ENCODE results near the gene FAM83F. TPM values are rescaled to one million over a fixed set of nuclear protein-coding genes. Genes with fewer than 3 reads are reported as not detected.
A peak's percentile ranks its signal among the peaks of the same experiment; 100 is the strongest.

The FAM83F gene
- total and polyA plus RNA-seq, 2 donors (not counting 1 experiment from before 2014, with no cell fraction given): not detected

GRCh38 chr22:40001106-40001505, 6.4 kb downstream of the FAM83F start:
- TF ChIP-seq EZH2 (IDR thresholded peaks at IDR 0.05; ENCODE audit: low read length, missing control alignments) (no peak), CTCF (conservative IDR thresholded peaks at IDR 0.05 in 1 of 2, IDR thresholded peaks at IDR 0.05 in 1 of 2; ENCODE audit: low read depth in 1 of 2, low read length in 2 of 2) (no peak)
- no peak for DNase-seq (ENCODE audit: low read depth in 2 of 2)
- H3K4me2 ChIP-seq (ENCODE audit: extremely low read depth, insufficient read depth, low read length): no peak overlapping the region
- no peaks in the 10 kb centered on the region for H3K79me2 ChIP-seq (ENCODE audit: control insufficient read depth, insufficient read depth, low read length)
- H3K9ac ChIP-seq (ENCODE audit: insufficient read depth, low read length): no peak overlapping the region
- H3K27ac ChIP-seq (ENCODE audit: insufficient read depth, low read length): no peak overlapping the region
- no peak overlapping the region for H2AFZ ChIP-seq (ENCODE audit: low read length)
- H3K4me3 ChIP-seq (replicated peaks in 1 of 4; ENCODE audit: control extremely low read depth in 1 of 4, insufficient read depth in 1 of 4, low read depth in 3 of 4, low read length in 4 of 4): no peak overlapping the region
- no peaks in the 10 kb centered on the region for H4K20me1 ChIP-seq (ENCODE audit: control insufficient read depth, extremely low read depth, insufficient read depth, low read length)
- no peaks in the 10 kb centered on the region for H3K9me3 ChIP-seq (ENCODE audit: control insufficient read depth, insufficient read depth, low read depth, low read length)
- no peaks in the 10 kb centered on the region for H3K36me3 ChIP-seq (ENCODE audit: control insufficient read depth, insufficient read depth, low read length)
- no peaks in the 10 kb centered on the region for H3K4me1 ChIP-seq (ENCODE audit: control insufficient read depth, extremely low read depth, insufficient read depth, low read length)
- H3K27me3 ChIP-seq (ENCODE audit: control insufficient read depth, insufficient read depth, low read length): peaks cover 3% of the 10 kb centered on the region

DNA sequence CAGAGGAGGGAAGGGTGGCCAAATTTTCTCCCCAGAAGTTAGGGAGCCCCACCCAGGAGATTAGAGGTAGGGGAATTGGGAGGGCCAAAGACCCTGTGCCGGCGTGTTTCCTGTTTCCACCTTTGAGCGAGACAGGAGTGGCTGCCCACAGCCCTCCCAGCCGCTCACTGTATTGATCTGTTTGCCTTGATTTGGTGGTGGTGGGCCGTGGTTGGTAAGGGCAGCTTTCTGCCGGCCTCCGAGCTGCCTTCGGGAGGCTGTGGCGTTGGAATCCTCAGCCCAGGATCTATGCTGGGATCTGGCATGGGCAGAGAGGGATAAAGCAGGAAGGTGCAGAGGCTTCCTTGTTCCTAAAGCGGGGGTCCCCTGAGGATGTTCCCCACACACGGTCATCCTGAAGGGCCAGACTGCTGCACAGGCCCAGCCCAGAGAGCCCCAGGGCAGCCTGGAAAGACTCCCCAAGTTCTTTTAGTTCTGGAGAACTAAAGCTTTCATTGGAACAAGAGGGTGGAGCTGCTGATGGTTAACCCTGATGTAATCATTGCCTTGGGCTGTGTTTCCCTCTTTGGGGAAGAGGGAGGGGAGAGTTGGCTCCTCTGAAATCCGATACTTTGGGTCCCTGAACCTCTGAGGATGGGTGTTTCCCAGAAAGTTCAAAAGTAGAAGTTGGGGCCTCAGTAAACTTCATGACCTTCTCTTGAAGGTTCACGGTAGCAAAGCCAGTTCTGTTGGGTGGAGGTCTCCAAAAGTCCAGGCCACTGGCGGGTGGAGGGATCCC, 7.2 kb downstream of the FAM83F start:
- DNase-seq (ENCODE audit: low read depth in 2 of 2): peak in 1 of 2 donors; percentile 21
- TF ChIP-seq EZH2 (IDR thresholded peaks at IDR 0.05; ENCODE audit: low read length, missing control alignments) (no peak), CTCF (conservative IDR thresholded peaks at IDR 0.05 in 1 of 2, IDR thresholded peaks at IDR 0.05 in 1 of 2; ENCODE audit: low read depth in 1 of 2, low read length in 2 of 2) (no peak)

GRCh38 chr22:40002935-40003715, 8.4 kb downstream of the FAM83F start:
- no peaks in the 10 kb centered on the region for H3K36me3 ChIP-seq (ENCODE audit: control insufficient read depth, insufficient read depth, low read length)
- H3K4me1 ChIP-seq (ENCODE audit: control insufficient read depth, extremely low read depth, insufficient read depth, low read length): no peaks in the 10 kb centered on the region
- no peaks in the 10 kb centered on the region for H3K9me3 ChIP-seq (ENCODE audit: control insufficient read depth, insufficient read depth, low read depth, low read length)
- H3K4me2 ChIP-seq (ENCODE audit: extremely low read depth, insufficient read depth, low read length): no peak overlapping the region
- no peaks in the 10 kb centered on the region for H4K20me1 ChIP-seq (ENCODE audit: control insufficient read depth, extremely low read depth, insufficient read depth, low read length)
- H2AFZ ChIP-seq (ENCODE audit: low read length): no peak overlapping the region
- no peaks in the 10 kb centered on the region for H3K79me2 ChIP-seq (ENCODE audit: control insufficient read depth, insufficient read depth, low read length)
- TF ChIP-seq EZH2 (IDR thresholded peaks at IDR 0.05; ENCODE audit: low read length, missing control alignments) (no peak), CTCF (conservative IDR thresholded peaks at IDR 0.05 in 1 of 2, IDR thresholded peaks at IDR 0.05 in 1 of 2; ENCODE audit: low read depth in 1 of 2, low read length in 2 of 2) (no peak)
- no peak overlapping the region for H3K27ac ChIP-seq (ENCODE audit: insufficient read depth, low read length)
- H3K9ac ChIP-seq (ENCODE audit: insufficient read depth, low read length): no peak overlapping the region
- DNase-seq (ENCODE audit: low read depth in 2 of 2): no peak
- H3K4me3 ChIP-seq (replicated peaks in 1 of 4; ENCODE audit: control extremely low read depth in 1 of 4, insufficient read depth in 1 of 4, low read depth in 3 of 4, low read length in 4 of 4): no peak overlapping the region
- H3K27me3 ChIP-seq (ENCODE audit: control insufficient read depth, insufficient read depth, low read length): peaks cover 7% of the 10 kb centered on the region

More for the DNA sequence above, 7.2 kb downstream of the FAM83F start:
- H3K27me3 ChIP-seq (ENCODE audit: control insufficient read depth, insufficient read depth, low read length): peaks cover 3% of the 10 kb centered on the region
- no peaks in the 10 kb centered on the region for H4K20me1 ChIP-seq (ENCODE audit: control insufficient read depth, extremely low read depth, insufficient read depth, low read length)
- no peak overlapping the region for H2AFZ ChIP-seq (ENCODE audit: low read length)
- H3K4me1 ChIP-seq (ENCODE audit: control insufficient read depth, extremely low read depth, insufficient read depth, low read length): no peaks in the 10 kb centered on the region
- no peak overlapping the region for H3K4me3 ChIP-seq (replicated peaks in 1 of 4; ENCODE audit: control extremely low read depth in 1 of 4, insufficient read depth in 1 of 4, low read depth in 3 of 4, low read length in 4 of 4)
- no peaks in the 10 kb centered on the region for H3K36me3 ChIP-seq (ENCODE audit: control insufficient read depth, insufficient read depth, low read length)
- no peaks in the 10 kb centered on the region for H3K9me3 ChIP-seq (ENCODE audit: control insufficient read depth, insufficient read depth, low read depth, low read length)
- H3K4me2 ChIP-seq (ENCODE audit: extremely low read depth, insufficient read depth, low read length): no peak overlapping the region
- H3K27ac ChIP-seq (ENCODE audit: insufficient read depth, low read length): no peak overlapping the region
- H3K79me2 ChIP-seq (ENCODE audit: control insufficient read depth, insufficient read depth, low read length): no peaks in the 10 kb centered on the region
- no peak overlapping the region for H3K9ac ChIP-seq (ENCODE audit: insufficient read depth, low read length)
